Transverse colon (tissue), 4 donors: ENCODE measurements around the gene CPT1A.

ENCODE experiments used
- CTCF ChIP-seq, 5 experiments: fragments of 200-600 bp in 3 of 5; fragments of 450-650 bp in 2 of 5; sonication (generic) in 3 of 5; IDR thresholded peaks; 1 replicate in 2 of 5; 2 replicates in 3 of 5; pipeline ENCODE4 v1.5.1; 2016 to 2017; ENCODE audit warnings: antibody characterized with exemption in 5 of 5, inconsistent platforms in 3 of 5, mild to moderate bottlenecking in 2 of 5, moderate library complexity in 1 of 5
- EP300 ChIP-seq: sonication (generic); formaldehyde crosslinking; IDR thresholded peaks from one replicate; pipeline ENCODE4 v1.6.1; 2017; ENCODE audit warnings: antibody characterized with exemption, low read depth
- POLR2A ChIP-seq: fragments of 450-650 bp; IDR thresholded peaks from one replicate; pipeline ENCODE4 v1.6.1; 2016; ENCODE audit warnings: antibody characterized with exemption, mild to moderate bottlenecking, moderate library complexity
- POLR2AphosphoS5 ChIP-seq, 3 donors: sonication (generic); formaldehyde crosslinking; IDR thresholded peaks; one replicate each; pipeline ENCODE4 v1.6.1; 2016; ENCODE audit warnings: antibody characterized with exemption in 3 of 3

- TF ChIP-seq CTCF (IDR thresholded peaks at IDR 0.05): no peak
- TF ChIP-seq POLR2AphosphoS5 (IDR thresholded peaks at IDR 0.05): no peak
- TF ChIP-seq POLR2A: no peak
- no peak for TF ChIP-seq EP300
Observed at GRCh38 chr11:68852628-68853027, 10.9 kb upstream of the CPT1A start.
